ENCODE data around the gene GLOD5. TPM values are rescaled to one million over a fixed set of nuclear protein-coding genes. Genes with fewer than 3 reads are reported as not detected.

The GLOD5 gene
- total RNA-seq, 1 experiment from 2014 or later: not detected

DNA sequence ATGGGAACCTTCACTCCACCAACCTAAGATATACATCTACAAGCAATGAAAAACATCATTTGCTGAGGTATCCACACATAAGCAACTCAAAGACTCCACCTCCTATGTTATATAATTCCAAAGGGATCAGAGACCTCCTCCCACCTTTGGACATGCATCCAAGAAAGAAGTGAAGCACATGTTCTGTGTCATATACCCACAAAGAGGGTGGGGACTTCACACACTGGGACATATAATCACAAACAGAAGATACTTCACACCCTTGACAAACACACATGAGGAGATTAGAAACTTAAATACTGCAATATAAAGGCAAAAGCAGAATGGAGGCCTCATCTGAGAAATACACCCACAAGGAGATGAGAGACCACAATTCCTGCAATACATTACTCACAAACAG lies 39.6 kb upstream of the GLOD5 start:
- Mint-ChIP-seq H3K36me3 (ENCODE audit: insufficient read depth in 1 of 3, low read depth in 3 of 3) (peaks cover 0 to 6% (median 1%) of the 10 kb centered on the region in 3 experiments; a peak in 4 of 7 replicates), H3K4me3 (no peak overlapping the region), H3K27ac (no peak overlapping the region), H3K4me1 (no peaks in the 10 kb centered on the region), H3K27me3 (ENCODE audit: low read depth) (peaks cover 9% of the 10 kb centered on the region), H3K9me3 (peaks cover 44% of the 10 kb centered on the region in 2 experiments)
- Histone ChIP-seq H3K79me2 (ENCODE audit: insufficient read depth, low read length) (no peaks in the 10 kb centered on the region), H3K27ac (ENCODE audit: insufficient read length, low read depth, low read length) (no peak overlapping the region), H2BK5ac (ENCODE audit: insufficient read length, low read length) (no peak overlapping the region), H3K4me1 (ENCODE audit: insufficient read depth, low read length) (no peaks in the 10 kb centered on the region), H3K18ac (ENCODE audit: insufficient read length, low read depth, low read length) (no peak overlapping the region), H3K9me3 (ENCODE audit: control insufficient read depth, low read depth, low read length) (peaks cover 36% of the 10 kb centered on the region), H3T11ph (ENCODE audit: low read length) (no peak overlapping the region), H3K79me1 (ENCODE audit: insufficient read depth, low read depth, low read length, poor library complexity, severe bottlenecking) (no peaks in the 10 kb centered on the region), H2AFZ (ENCODE audit: low read length) (no peak overlapping the region), H3K23ac (ENCODE audit: insufficient read length, low read depth, low read length) (no peak overlapping the region), H4K91ac (ENCODE audit: insufficient read length, low read depth, low read length) (no peak overlapping the region), H3K4me2 (ENCODE audit: insufficient read depth, insufficient read length, low read length) (no peak overlapping the region), H3K23me2 (ENCODE audit: insufficient read length, low read depth, low read length, poor library complexity, severe bottlenecking) (no peaks in the 10 kb centered on the region), H3K27me3 (ENCODE audit: insufficient read depth, low read length) (no peaks in the 10 kb centered on the region), H2BK20ac (ENCODE audit: low read depth, low read length, poor library complexity, severe bottlenecking) (no peak overlapping the region), H2AK5ac (ENCODE audit: insufficient read length, low read length) (no peak overlapping the region), H3K9ac (ENCODE audit: extremely low read depth, insufficient read length, low read length) (no peak overlapping the region), H3K14ac (ENCODE audit: insufficient read depth, low read length) (no peak overlapping the region), H4K20me1 (ENCODE audit: control insufficient read depth, insufficient read depth, insufficient read length) (no peaks in the 10 kb centered on the region), H2BK12ac (ENCODE audit: insufficient read length, low read depth, low read length) (no peak overlapping the region), H4K5ac (ENCODE audit: insufficient read length, low read depth, low read length) (no peak overlapping the region), H2BK120ac (ENCODE audit: low read depth, low read length, poor library complexity, severe bottlenecking) (no peak overlapping the region), H2BK15ac (ENCODE audit: low read depth, low read length) (no peak overlapping the region), H3K4ac (ENCODE audit: low read depth, low read length) (no peak overlapping the region), H4K8ac (replicated peaks; ENCODE audit: insufficient read length, low read depth, low read length) (no peak overlapping the region), H3K56ac (ENCODE audit: insufficient read length, low read depth, low read length) (no peak overlapping the region)
- TF ChIP-seq CTCF (conservative IDR thresholded peaks at IDR 0.05): no peak
- no peak for DNase-seq

All from H9 (cell line).